Left ventricle myocardium inferior (tissue), 1 donor: ENCODE measurements around the gene OR5AR1. TPM values are rescaled to one million over a fixed set of nuclear protein-coding genes. Genes with fewer than 3 reads are reported as not detected.

Experiments
- DNase-seq: peaks from one replicate; pipeline ENCODE4 v3.0.0-alpha.2; 2020
- H3K27ac ChIP-seq: fragments of 200-600 bp; replicated peaks from 2 replicates; pipeline ENCODE4 v1.8.0; 2021
- H3K27me3 ChIP-seq: fragments of 200-600 bp; 2 replicates; pipeline ENCODE4 v1.8.0; 2021; ENCODE audit warnings: low read depth
- H3K36me3 ChIP-seq: fragments of 200-600 bp; 2 replicates; pipeline ENCODE4 v1.8.0; 2021
- H3K4me1 ChIP-seq: fragments of 200-600 bp; 2 replicates; pipeline ENCODE4 v1.8.0; 2021
- H3K4me3 ChIP-seq: fragments of 200-600 bp; 2 replicates; pipeline ENCODE4 v1.8.0; 2021; ENCODE audit warnings: mild to moderate bottlenecking, moderate library complexity
- H3K9me3 ChIP-seq: fragments of 200-600 bp; replicated peaks from 2 replicates; pipeline ENCODE4 v1.8.0; 2021
- intact Hi-C: fragments of 100-400 bp; cut with micrococcal nuclease; formaldehyde crosslinking; loops from one replicate; pipeline ENCODE4 v1.11.0; 2022
- total RNA-seq: library from RNA; stranded (reverse); fragmentation: NEBNext Ultra II Directional; extraction: Animal tissue kit (Norgen Biotek cat#: 25700); gene quantifications from one replicate; pipeline ENCODE4 v1.2.1, GENCODE V29; 2021
- TF ChIP-seq, protein P1 (sequence below): fragments of 200-600 bp; IDR thresholded peaks from 2 replicates; pipeline ENCODE4 v1.8.0; 2021; ENCODE audit warnings: antibody characterized with exemption, mild to moderate bottlenecking, borderline replicate concordance
- donor health status: DM: no; HTN: yes; CAD: no; lungs with severe emphysema.

The OR5AR1 gene
- total RNA-seq, 1 donor from 2014 or later = not detected

DNA sequence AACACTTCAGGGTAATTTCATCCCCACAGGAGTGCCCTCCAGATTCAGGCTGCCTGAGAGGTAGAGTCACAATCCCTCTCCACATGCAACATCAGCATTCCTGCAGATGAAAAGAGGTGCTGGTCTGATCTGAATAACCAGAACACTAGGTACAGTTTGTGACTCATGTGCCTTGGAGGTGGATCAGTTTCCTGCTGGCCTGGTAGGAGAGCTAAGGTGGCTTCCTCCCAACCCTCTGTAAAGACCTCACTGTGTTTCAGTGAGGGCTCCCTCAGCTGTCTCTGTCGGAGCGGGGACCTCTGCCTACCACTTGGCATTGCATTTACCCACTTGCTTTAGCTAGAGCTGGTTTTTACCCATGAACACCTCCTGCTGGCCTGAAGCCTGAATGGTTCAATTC, 43.0 kb downstream of the OR5AR1 start:
- Histone ChIP-seq H3K27ac (no peak overlapping the region), H3K4me1 (no peaks in the 10 kb centered on the region), H3K36me3 (no peaks in the 10 kb centered on the region), H3K27me3 (no peaks in the 10 kb centered on the region), H3K9me3 (peaks cover 34% of the 10 kb centered on the region), H3K4me3 (no peak overlapping the region)
- intact Hi-C loops = no loop called here
- TF ChIP-seq, protein P1, sequence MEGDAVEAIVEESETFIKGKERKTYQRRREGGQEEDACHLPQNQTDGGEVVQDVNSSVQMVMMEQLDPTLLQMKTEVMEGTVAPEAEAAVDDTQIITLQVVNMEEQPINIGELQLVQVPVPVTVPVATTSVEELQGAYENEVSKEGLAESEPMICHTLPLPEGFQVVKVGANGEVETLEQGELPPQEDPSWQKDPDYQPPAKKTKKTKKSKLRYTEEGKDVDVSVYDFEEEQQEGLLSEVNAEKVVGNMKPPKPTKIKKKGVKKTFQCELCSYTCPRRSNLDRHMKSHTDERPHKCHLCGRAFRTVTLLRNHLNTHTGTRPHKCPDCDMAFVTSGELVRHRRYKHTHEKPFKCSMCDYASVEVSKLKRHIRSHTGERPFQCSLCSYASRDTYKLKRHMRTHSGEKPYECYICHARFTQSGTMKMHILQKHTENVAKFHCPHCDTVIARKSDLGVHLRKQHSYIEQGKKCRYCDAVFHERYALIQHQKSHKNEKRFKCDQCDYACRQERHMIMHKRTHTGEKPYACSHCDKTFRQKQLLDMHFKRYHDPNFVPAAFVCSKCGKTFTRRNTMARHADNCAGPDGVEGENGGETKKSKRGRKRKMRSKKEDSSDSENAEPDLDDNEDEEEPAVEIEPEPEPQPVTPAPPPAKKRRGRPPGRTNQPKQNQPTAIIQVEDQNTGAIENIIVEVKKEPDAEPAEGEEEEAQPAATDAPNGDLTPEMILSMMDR = no peak
- no peak for DNase-seq

DNA sequence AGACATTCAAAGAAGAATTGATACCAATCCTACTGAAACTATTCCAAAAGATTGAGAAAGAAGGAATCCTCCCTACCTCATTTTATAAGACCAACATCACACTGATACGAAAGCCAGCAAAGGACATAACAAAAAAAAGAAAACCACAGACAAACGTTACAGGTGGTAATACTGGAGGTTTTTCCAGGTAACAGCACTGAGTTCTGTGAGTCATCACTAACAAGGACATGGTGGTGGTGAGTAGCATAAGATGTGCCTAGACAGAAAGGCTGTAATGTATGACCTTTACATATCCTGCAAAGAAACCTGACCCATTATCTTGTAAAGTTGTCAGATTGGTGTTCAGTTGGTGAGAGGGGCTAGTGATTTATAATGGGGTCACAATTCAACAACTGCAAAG, 50.7 kb downstream of the OR5AR1 start:
- TF ChIP-seq, protein P1 = no peak
- H3K9me3 ChIP-seq = peaks cover 17% of the 10 kb centered on the region
- no peak for DNase-seq
- H3K27me3 ChIP-seq = no peaks in the 10 kb centered on the region
- no peak overlapping the region for H3K27ac ChIP-seq
- no peak overlapping the region for H3K4me3 ChIP-seq
- intact Hi-C loops = no loop called here
- H3K36me3 ChIP-seq = no peaks in the 10 kb centered on the region
- no peaks in the 10 kb centered on the region for H3K4me1 ChIP-seq

Other genes starting within 250 kb of the OR5AR1 start
- not detected for gene OR5M3, start 190.3 kb upstream of the OR5AR1 start, total RNA-seq
- not detected for gene OR5M8, start 172.3 kb upstream of the OR5AR1 start, total RNA-seq
- gene OR5M11, start 120.4 kb upstream of the OR5AR1 start, total RNA-seq = not detected
- not detected for gene OR5M10, start 86.0 kb upstream of the OR5AR1 start, total RNA-seq
- not detected for gene OR5M1, start 48.8 kb upstream of the OR5AR1 start, total RNA-seq
- gene OR5AP2, start 21.2 kb upstream of the OR5AR1 start, total RNA-seq = not detected
- not detected for gene OR9G1, start 35.4 kb downstream of the OR5AR1 start, total RNA-seq
- not detected for gene OR9G4, start 85.0 kb downstream of the OR5AR1 start, total RNA-seq